KMS-11 (cell line): ENCODE data around the gene ACO2.
"Not testable (repeated sequence)": the region's sequence is repeated elsewhere in the genome, so short reads cannot be mapped to it uniquely, and the experiment has no call there.

Source experiments
- H2AFZ ChIP-seq: fragments of 200-600 bp; sonication (generic); 2 replicates; pipeline ENCODE4 v1.6.1; 2016; ENCODE audit warnings: antibody characterized with exemption, mixed run types, low read depth
- H3K27ac ChIP-seq: fragments of 200-600 bp; sonication (generic); 2 replicates; pipeline ENCODE4 v1.6.1; 2016; ENCODE audit warnings: mild to moderate bottlenecking, mixed run types
- H3K27me3 ChIP-seq: fragments of 200-600 bp; sonication (generic); 2 replicates; pipeline ENCODE4 v1.6.1; 2017; ENCODE audit warnings: mild to moderate bottlenecking, low read depth, mixed run types, moderate library complexity; ENCODE audit not compliant: insufficient read depth
- H3K36me3 ChIP-seq: fragments of 200-600 bp; sonication (generic); 2 replicates; pipeline ENCODE4 v1.6.1; 2017; ENCODE audit warnings: mild to moderate bottlenecking, mixed run types; ENCODE audit not compliant: insufficient read depth
- H3K4me1 ChIP-seq: fragments of 200-600 bp; sonication (generic); 2 replicates; pipeline ENCODE4 v1.6.1; 2016; ENCODE audit warnings: mild to moderate bottlenecking, low read depth, mixed run types; ENCODE audit not compliant: poor library complexity, severe bottlenecking
- H3K4me2 ChIP-seq: fragments of 200-600 bp; sonication (generic); 2 replicates; pipeline ENCODE4 v1.7.0; 2016; ENCODE audit warnings: mild to moderate bottlenecking, mixed run types
- H3K4me3 ChIP-seq: fragments of 200-600 bp; sonication (generic); IDR thresholded peaks from 2 replicates; pipeline ENCODE4 v1.6.1; 2017; ENCODE audit warnings: low read depth, low read length, mixed read lengths; ENCODE audit not compliant: insufficient read depth
- H3K79me2 ChIP-seq: fragments of 200-600 bp; sonication (generic); 2 replicates; pipeline ENCODE4 v1.6.1; 2016; ENCODE audit warnings: low read depth, mixed run types; ENCODE audit not compliant: insufficient read depth
- H3K9ac ChIP-seq: fragments of 200-600 bp; sonication (generic); 2 replicates; pipeline ENCODE4 v1.6.1; 2016; ENCODE audit warnings: mild to moderate bottlenecking, mixed run types
- H4K20me1 ChIP-seq: fragments of 200-600 bp; sonication (generic); 2 replicates; pipeline ENCODE4 v1.6.1; 2016; ENCODE audit warnings: mild to moderate bottlenecking, mixed run types; ENCODE audit not compliant: insufficient read depth
- CTCF ChIP-seq: fragments of 200-600 bp; sonication (generic); conservative IDR thresholded peaks from 2 replicates; pipeline ENCODE4 v1.6.1; 2017; ENCODE audit warnings: low read depth, mild to moderate bottlenecking, antibody characterized with exemption, low read length, moderate library complexity, mixed read lengths

The ACO2 gene

GRCh38 chr22:41557401-41558240 lies 88.7 kb downstream of the ACO2 start:
- Histone ChIP-seq H3K27me3 (no peaks in the 10 kb centered on the region), H3K36me3 (no peaks in the 10 kb centered on the region), H3K4me2 (no peak overlapping the region), H3K27ac (no peak overlapping the region), H3K4me3 (no peak overlapping the region), H3K4me1 (peaks cover 27% of the 10 kb centered on the region), H4K20me1 (no peaks in the 10 kb centered on the region), H2AFZ (no peak overlapping the region), H3K9ac (no peak overlapping the region), H3K79me2 (no peaks in the 10 kb centered on the region)
- no peak for TF ChIP-seq CTCF

GRCh38 chr22:41558241-41558630 lies 89.3 kb downstream of the ACO2 start:
- H4K20me1 ChIP-seq, H3K4me3 ChIP-seq, H3K36me3 ChIP-seq, H3K79me2 ChIP-seq, H3K27me3 ChIP-seq, H3K4me2 ChIP-seq, H3K9ac ChIP-seq, H3K27ac ChIP-seq, H2AFZ ChIP-seq: not testable (repeated sequence)
- peaks cover 33% of the 10 kb centered on the region for H3K4me1 ChIP-seq

GRCh38 chr22:41560095-41560471 lies 91.2 kb downstream of the ACO2 start:
- Histone ChIP-seq H3K4me2 (no peak overlapping the region), H3K27me3 (no peaks in the 10 kb centered on the region), H3K4me1 (peaks cover 28% of the 10 kb centered on the region), H4K20me1 (no peaks in the 10 kb centered on the region), H3K9ac (no peak overlapping the region), H3K79me2 (no peaks in the 10 kb centered on the region), H3K4me3 (no peak overlapping the region), H2AFZ (no peak overlapping the region), H3K36me3 (no peaks in the 10 kb centered on the region), H3K27ac (no peak overlapping the region)
- no peak for TF ChIP-seq CTCF

- Histone ChIP-seq H3K4me2 (no peak overlapping the region), H3K4me3 (no peak overlapping the region)
These were observed 92.4 kb downstream of the ACO2 start for GRCh38 chr22:41561335-41561734.

More at GRCh38 chr22:41561335-41561734, 92.4 kb downstream of the ACO2 start:
- H3K9ac ChIP-seq: no peak overlapping the region
- no peaks in the 10 kb centered on the region for H3K27me3 ChIP-seq
- H3K27ac ChIP-seq: no peak overlapping the region
- H2AFZ ChIP-seq: no peak overlapping the region
- H3K36me3 ChIP-seq: no peaks in the 10 kb centered on the region
- H4K20me1 ChIP-seq: no peaks in the 10 kb centered on the region
- H3K79me2 ChIP-seq: no peaks in the 10 kb centered on the region
- TF ChIP-seq CTCF: no peak
- H3K4me1 ChIP-seq: peaks cover 33% of the 10 kb centered on the region
